Activated T-cell treated with anti-CD3 and anti-CD28 coated beads, Interleukin-2, amount 50 U/mL, for 1 hour (primary cell): ENCODE measurements around the gene SLC24A4.

Experiments used
- DNase-seq: peaks from one replicate; pipeline ENCODE4 v3.0.0-alpha.2; 2020

SLC24A4 gene

DNA sequence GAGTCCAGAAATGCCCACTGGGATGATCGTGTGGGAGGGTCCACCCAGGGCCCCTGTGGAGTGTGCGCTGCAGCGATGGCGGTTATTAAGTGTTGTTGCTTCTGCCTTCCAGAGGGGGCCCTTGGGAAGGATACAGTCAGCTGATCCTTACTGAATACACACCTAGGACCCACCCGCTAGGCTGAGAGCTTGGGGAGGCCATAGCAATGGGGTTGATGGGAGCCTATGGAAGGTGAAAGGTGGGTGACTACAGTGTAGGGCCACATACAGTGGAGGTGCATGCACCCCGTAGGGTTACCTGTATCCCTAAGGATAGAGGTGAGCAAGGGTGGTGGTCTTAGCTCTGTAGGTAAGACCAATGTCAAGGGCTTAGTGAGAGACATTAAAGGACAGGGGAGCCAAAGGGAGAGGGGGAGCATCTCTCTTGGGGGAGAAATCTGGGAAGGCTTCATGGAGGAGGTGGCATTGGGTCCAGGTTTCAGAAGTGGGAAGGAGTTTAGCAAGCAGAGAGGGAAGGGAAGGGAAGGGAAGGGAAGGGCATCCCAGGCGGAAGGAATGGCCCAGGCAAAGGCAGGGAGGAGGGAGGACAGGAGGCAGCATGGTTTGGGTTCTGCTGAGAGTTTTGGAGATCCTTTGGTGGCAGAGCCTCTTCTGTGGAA is 117.5 kb downstream of the SLC24A4 start:
- DNase-seq, result no peak

DNA sequence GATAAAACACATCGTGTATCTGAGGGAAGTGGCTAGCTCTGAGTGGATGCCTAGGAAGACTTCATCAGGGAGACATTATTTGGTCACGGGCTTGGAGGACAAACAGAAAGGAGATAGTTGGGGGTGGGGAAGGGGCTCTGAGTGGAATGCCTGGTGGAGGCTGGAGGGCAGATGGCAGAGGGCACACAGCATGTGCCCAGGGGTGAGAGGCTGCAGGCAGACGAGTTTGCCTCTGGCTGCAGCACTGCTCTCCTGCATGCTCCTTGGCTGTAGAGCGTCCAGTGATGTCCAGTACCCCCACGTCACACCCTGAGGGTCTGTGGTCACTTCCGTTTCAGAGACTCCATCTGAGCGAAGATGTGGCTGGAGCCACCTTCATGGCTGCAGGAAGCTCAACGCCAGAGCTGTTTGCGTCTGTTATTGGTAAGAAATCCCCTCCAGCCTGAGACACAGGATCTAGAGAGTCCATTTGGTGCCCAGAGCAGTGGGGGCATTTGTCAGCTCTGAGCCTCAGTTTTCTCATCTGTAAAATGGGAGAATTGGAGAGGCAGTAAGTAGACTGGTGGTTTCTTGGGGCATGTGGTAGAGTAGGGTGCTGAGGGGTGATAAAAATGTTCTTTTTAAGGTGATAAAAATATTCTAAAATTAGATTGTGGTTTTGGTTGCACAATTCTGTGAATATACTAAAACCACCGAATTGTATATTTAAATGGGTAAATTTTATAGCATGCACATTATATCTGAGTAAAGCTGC is 119.0 kb downstream of the SLC24A4 start:
- DNase-seq, result no peak

DNA sequence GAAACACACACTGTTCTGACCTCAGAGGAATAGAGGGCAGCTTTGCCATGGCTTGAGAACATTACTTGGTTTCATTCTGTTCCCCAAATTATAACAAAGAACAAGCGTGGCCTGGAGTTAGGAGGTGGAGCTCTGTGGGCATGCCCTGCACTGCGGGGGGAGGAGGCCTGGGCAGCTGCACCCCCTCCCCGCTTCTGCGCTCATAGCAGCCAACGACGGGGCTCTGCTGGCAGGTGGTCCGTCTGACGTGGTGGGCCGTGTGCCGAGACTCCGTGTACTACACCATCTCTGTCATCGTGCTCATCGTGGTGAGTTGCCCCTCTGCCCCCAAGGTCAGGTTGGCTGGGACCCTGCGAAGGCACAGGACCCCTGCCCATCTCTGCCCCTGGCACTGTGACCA is 120.2 kb downstream of the SLC24A4 start:
- no peak for DNase-seq

DNA sequence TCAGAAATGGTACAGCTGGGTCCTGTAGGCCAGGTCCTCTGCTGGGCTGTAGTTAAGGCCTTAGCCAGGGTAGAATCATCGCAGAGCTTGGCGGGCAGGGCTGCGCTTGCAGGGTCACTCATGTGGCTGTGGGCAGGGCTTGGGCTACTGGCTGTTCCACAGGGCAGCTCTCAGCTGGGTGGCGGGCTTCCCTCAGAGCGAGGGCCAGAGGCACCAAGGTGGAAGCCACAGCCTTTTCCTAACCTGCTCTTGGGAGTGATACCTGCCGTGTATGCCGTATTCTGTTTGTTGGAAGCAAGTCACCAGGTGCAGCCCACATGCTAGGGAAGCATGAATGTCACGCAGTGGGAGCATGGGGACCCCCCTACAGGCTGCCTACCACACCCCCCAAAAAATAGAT is 120.8 kb downstream of the SLC24A4 start:
- DNase-seq, result no peak

DNA sequence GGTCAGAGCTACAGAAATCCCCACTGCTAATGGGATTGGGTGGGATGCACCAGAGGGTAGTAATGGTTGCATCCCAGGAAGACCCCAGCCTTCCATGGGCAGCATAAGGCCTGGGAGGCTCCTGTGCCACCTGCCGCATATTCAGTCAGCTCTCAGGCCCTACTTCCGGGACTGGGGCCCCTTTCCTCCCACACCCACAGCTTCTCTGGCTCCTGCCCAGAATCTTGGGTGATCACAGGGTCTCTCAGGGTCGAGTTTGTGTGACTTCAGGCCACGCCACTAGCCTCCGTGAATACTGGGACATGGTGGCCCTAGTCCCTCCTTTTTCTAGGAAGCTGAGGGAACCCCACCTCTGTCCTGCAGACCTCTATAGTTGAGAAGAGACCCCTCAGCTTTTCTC is 123.8 kb downstream of the SLC24A4 start:
- DNase-seq, result no peak

DNA sequence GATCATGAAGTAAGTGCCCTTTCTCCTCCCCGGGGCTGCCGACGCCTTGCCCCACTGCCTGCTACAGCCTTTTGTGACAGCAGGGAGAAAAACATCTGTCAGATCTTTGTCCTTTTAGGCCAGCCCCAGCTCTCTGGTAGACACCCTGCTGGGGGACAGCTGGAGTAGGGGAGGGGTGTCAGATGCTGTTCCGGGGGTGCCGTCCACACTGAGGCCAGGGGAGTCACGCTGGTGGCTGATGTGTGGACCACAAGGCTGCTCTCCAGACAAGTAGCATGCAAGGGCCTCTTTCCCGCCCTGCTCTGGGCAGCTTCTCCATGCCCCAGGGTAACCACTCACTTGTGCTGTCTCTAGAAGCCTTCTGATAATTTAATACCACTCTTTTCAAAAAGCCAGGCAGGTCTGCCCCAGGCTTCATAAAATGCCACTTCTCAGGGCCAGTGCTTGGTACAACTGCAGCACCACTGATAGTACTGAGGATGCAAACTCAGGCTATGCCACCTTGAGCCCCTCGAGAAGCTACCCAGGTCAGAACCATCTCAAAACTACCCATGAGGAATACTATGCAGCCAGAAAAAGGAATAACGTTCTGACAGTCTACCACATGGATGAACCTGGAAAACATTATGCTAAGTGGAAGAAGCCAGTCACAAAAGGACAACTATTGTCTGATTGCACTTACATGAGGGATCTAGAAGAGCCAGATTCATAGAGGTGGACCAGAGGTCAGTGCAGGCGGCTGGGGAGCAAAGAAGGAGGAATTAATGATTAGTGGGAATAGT is 124.6 kb downstream of the SLC24A4 start:
- no peak for DNase-seq

DNA sequence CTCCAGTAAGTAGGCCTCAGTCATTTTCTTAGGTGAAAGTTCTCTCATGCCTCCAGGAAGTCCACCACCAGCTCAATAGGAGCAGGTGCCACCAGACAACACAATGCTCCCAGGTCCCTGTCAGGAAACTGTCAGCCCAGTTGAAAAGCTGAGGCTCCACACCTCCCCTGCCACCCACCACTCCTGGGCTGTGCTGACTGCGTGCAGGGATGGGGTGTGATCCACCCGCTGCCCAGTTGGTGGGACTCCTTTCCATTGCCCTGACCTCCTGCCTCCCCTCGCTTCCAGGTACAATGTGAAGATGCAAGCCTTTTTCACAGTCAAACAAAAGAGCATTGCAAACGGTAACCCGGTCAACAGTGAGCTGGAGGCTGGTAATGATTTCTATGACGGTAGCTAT is 125.8 kb downstream of the SLC24A4 start:
- DNase-seq, result no peak

DNA sequence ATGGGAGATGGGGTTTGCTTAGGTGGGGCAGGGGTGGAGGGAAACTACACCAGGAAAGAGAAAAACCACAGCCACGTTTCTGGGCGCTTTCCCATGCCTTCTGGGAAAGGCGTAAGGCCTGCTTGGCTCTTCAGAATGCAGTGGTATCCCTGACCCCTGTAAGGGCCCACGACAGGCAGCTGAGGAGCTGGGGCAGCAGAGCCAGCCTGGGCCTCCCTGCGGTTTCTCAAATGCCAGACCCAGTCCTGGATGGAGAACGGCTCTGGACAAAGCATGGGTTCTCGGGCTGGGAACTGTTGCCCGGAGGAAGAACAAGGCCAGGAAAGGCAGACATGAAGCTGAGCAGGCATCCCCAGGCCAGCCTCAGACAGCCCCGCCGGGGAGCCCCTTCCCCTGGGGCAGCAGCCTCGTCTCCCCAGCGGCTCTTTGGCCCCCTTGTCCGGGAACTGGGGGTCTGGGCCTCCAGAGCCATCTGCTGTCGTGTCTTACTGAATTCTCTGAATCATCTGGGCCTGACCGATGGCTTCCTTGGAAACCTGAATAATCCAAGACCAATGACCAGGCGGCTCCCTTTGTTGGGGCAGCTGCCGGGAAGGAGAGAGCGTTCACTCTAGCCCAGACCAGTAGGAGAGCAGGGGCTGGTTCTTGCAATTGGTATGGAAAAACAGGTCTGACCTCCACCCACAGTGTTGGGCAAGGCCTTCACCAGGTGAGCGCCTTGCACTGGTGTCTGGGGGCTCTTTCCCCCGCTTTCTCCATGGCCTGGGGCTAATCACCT is 126.6 kb downstream of the SLC24A4 start:
- DNase-seq, result no peak

DNA sequence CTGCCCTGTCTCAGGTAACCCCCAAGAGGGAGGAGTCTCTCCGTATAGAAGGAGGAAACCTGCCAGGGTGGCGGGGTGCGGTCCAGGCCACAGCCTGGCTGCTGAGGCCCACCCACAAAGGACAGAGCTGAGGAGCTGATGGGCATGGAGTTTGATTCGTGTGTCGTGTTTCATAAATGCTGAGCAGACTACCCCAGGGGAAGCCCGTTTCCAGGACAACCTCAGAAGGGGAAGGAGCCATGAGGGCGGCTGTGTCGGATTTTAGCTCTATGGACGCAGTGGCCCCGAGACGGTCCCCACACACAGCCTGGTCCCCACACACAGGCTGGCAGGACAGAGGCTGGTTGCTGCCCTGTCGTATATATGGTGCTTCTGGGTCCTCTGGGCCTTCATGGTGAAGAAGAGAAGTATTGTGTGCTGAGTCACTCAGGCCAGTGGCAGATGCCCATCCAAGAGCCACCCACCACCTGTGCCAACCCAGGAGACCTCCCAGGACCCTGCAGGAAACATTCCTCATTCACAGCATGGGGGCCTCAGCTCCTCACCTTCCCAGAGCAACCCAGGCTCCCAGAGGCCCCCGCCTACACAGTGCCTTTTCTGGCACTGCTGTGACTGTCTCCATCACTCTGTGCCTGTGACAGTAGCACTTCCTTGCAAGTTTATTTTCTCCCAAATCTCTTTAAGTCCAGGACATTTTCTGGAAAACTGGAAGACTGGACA is 127.5 kb downstream of the SLC24A4 start:
- DNase-seq, result no peak

DNA sequence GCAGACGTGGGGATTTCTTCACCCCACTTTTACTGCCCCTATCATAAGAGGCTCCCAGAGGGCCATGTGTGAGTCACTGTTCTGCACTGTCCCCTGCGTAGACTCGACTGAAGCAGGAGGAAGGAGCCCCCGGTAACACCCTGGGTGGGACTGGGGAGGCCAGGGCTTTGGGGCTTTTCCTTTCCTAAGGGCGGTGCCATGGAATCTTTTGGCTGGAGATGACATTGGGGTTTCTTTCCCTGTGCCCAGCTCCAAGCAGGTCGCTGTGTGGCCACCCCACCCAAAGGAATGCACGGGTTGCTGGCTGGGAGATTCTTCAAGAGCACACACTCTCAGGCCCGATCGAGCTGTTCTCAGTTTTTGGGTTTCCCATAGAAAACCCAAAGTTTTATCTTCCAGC is 128.3 kb downstream of the SLC24A4 start:
- DNase-seq, result no peak

DNA sequence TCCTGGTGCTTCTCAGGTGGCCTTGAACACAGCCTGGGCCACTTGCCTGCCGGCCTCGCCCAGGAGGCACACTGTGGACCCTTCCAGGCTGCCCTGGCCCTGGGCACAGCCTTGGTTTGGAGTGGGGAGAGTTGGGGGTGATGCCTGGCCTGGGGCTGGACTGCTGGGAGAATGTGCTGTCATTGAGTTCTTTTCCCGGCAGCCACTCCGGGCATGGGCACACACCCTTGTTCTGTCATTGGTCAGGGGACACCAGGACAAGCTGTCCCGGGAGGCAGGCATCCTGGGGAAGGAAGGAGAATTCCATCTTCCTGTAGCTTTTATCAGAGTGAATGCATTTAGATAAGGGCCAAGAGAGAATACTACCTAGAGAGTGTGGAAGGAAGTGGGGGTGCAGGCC is 128.8 kb downstream of the SLC24A4 start:
- DNase-seq, result no peak

DNA sequence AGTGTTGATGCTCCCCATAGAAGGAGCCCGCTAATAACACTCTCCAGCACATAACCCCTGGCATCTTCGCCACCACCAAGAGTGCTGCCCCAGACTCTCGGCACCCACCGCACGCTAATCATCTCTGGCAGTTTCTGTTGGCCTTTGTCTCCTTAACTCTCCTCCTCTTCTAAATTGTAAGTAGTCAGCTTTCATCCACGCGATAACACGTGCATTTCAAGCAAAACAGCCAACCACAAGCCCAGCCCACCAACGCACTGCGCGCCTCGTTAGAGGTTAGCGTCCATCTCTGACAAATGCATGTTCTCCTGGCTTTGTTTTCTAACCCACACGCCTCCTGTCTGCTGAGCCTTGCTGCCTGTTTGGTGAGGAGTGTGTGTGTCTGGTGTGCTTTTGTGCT is 129.5 kb downstream of the SLC24A4 start:
- no peak for DNase-seq

DNA sequence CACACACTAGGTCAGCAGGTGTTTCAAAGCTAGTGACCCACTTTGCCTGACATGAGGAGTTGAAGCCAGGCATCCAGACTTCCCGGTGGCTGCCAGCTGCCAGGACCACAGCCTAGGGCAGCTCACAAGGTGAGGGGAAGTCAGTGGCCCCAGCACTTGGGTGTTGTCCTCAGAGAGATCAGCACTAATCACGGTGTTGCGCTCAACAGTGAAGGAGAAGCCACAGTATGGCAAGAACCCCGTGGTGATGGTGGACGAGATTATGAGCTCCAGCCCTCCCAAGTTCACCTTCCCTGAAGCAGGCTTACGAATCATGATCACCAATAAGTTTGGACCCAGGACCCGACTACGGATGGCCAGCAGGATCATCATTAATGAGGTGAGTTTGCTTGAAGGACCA is 130.7 kb downstream of the SLC24A4 start:
- DNase-seq, result no peak

DNA sequence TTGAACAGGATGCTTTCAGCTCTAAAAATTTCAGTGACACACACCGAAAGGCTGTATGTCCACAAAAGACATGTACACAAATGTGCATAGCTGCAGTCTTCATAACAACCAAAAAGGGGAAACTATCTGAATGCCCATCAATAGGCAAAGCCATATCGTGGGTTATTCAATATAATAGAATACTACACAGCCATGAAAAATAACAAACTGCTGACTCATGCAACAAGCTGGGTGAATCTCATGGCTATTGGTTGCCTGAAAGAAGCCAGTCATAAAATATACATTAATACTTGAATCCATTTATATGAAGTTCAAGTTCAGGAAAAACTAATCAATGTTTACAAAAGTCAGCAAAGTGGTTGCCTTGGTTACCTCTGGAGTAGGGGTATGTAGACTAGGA is 132.3 kb downstream of the SLC24A4 start:
- no peak for DNase-seq

DNA sequence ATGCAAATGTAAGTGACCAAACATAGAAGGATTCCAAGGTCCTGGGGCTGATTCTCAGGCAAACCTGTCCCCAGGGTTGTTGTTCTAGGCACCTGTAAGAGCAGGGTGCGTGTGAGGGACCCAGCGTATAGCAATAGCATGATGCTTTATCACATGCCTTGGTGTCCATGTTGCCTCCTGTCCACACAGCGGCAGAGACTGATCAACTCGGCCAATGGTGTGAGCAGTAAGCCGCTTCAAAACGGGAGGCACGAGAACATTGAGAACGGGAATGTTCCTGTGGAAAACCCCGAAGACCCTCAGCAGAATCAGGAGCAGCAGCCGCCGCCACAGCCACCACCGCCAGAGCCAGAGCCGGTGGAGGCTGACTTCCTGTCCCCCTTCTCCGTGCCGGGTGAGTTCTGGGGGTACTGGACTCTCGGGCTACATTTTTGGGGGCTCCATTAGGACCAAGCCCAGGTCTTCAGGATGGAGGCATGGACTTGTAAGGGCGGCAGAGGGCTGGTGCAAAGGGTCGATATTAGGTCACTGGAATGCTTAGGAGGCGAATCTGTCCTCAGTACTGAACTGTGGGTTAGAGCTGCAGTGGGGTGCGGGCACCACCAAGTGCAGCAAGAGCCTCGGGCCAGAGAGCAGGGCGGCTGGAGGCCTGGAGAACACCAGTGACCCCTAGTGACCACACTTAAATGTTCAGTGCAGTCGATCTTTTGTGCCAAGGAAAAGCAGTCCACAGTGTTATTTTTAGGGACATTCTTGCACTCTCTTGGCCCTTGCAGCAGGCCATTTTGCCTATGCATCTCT is 133.4 kb downstream of the SLC24A4 start:
- DNase-seq, result no peak

DNA sequence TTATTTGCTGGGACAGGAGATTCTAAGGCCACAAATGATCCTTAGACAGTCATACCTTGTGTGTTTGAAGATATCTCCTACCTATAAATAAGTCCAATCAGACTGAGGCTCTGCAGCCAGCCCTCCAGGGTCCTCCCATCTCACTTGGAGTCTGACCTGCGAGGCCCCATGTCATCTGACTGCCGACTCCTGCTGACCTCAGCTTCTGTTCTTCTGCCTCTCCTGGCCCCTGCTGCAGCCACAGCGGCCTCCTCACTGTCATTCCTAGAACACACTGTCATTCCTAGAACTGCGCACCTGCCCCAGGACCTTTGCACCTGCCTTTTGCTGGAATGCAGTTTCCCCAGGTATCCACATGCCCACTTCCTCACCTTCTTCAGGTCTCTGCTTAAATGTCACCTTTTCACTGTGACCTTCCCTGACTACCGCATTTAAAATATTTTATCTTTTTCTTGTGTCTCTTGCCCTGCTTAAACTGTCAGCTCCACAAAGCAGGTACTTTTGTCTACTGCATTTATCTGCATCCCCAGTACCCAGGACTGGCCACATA is 134.1 kb downstream of the SLC24A4 start:
- no peak for DNase-seq

DNA sequence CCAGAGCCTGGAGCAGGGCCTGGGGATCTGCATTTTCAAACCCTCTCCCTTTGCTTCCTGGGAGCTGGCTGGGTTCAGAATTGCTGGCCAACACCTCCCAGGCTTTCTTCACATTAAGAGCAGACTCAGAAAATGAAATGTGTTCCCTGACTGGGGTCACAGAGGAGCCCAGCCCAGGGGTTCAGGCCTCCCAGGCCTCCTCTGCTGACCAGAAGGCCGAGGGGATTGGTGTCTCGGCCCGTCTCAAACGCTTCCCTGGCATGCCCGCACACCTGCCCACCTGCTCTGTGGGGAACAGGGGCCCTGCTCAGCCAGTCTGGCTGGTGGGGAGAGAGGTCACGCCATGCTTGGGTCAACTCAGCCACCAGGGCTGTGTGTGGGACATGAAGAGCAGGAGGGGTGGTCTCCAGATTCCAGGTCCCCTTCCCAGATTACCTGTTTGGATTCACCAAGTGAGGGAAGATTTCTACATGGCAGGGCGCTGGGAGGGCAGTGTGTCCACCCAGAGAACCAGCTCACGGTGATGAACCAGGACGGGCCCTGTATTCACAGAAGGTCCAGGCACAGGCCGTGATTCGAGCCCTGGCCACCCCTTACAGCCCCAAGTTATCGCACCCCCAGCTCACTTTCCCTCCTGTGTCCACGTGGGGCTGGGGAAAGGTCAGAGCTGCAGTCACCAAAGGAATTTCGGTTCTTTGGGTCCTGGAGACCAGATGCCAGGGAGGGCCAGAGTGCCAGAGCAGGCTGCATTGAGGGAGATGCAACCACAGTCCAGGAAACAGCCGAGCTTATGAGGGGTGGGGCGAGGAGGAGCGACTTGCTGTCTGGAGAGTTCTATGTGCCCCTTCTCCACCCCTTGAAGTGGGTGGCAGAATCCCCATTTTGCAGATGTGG is 135.4 kb downstream of the SLC24A4 start:
- DNase-seq, result no peak

DNA sequence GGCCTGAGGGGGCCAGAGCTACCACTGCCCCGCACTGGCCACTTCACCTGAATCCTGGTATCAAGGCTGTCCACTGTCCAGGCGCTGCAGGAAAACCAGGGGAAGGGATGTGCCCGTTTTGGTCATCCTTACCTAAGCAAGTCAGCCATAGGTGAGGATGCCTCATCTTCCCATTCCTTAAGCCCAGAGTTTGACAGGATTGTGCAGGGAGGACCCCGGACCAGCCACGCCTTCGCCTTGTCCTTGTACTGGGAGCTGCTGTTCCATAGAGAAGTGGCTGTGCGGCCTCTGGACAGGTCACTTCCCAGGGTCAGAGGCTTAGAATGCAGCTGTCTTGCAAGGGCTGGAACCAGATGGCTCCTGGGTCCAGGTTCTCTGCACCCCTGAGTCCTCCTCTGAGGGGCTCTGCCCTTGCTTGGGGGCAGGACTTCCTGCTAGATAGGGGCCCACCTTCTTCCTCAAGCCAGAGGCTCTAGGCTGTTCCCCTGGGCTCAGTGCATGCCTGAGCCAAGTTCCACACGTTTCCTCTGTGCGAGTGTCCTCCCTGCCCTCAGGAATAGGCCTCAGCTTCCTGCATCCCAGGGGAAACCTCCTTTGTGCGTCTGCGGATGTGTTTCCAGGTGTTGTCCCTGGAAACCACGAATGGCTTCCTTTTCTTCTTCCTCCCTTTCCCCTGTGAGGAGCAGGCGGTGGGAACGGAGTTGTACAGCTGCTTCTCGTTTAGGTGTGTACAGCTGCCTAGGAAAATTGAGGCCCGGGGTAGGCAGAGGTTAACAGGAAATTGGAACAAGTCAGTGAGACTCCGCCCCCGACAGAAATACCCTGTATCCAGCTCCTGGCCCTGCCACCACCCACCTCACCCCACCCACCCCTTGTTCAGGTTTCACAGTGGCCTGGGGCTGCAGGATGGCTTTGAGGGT is 136.3 kb downstream of the SLC24A4 start:
- DNase-seq, result no peak

DNA sequence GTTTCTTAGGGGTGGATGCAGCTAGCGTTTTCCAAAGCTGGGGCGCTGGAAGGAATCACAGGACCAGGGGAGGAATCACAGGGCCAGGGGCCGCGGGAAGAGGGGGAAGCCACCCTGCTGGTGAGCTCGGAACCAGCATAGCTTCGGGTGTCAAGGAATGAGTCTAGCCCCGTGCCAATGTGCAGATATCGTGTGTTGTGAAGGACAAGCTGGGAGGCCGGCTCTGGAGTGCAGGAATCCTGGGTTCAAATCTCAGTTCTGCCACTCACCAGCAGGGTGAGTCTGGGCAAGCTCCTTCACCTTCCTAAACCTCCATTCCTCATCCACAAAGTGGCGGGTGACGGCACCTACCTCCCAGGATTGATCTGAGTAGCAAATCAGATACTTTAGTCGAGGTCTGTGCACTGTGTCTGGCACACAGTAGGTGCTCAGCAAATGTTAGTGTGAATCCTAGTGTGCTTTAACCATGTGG is 137.0 kb downstream of the SLC24A4 start:
- DNase-seq, result no peak
